ENCODE measurements around the gene ST6GAL2.

ST6GAL2 gene

GRCh38 chr2:106866641-106867040 lies 19.3 kb downstream of the ST6GAL2 start:
- no peak for DNase-seq (ENCODE audit: low read depth in 2 of 3, low spot score in 1 of 3)

- DNase-seq (ENCODE audit: low read depth in 2 of 3, low spot score in 1 of 3) = no peak
These were observed 21.9 kb downstream of the ST6GAL2 start for GRCh38 chr2:106864051-106864450.

GRCh38 chr2:106863387-106863786 lies 22.6 kb downstream of the ST6GAL2 start:
- no peak for DNase-seq (ENCODE audit: low read depth in 2 of 3, low spot score in 1 of 3)

GRCh38 chr2:106859498-106859897 lies 26.5 kb downstream of the ST6GAL2 start:
- no peak for DNase-seq (ENCODE audit: low read depth in 2 of 3, low spot score in 1 of 3)

GRCh38 chr2:106858810-106859209 lies 27.2 kb downstream of the ST6GAL2 start:
- DNase-seq (ENCODE audit: low read depth in 2 of 3, low spot score in 1 of 3) = no peak

- no peak for DNase-seq (ENCODE audit: low read depth in 2 of 3, low spot score in 1 of 3)
These were observed 28.0 kb downstream of the ST6GAL2 start for GRCh38 chr2:106857882-106858478.

- DNase-seq (ENCODE audit: low read depth in 2 of 3, low spot score in 1 of 3) = no peak
These were observed 32.3 kb downstream of the ST6GAL2 start for GRCh38 chr2:106853631-106854030.

- no peak for DNase-seq (ENCODE audit: low read depth in 2 of 3, low spot score in 1 of 3)
These were observed 34.0 kb downstream of the ST6GAL2 start for GRCh38 chr2:106851881-106852501.

GRCh38 chr2:106851087-106851874 lies 34.7 kb downstream of the ST6GAL2 start:
- DNase-seq (ENCODE audit: low read depth in 2 of 3, low spot score in 1 of 3) = no peak

GRCh38 chr2:106849253-106849652 lies 36.7 kb downstream of the ST6GAL2 start:
- no peak for DNase-seq (ENCODE audit: low read depth in 2 of 3, low spot score in 1 of 3)

- no peak for DNase-seq (ENCODE audit: low read depth in 2 of 3, low spot score in 1 of 3)
These were observed 38.6 kb downstream of the ST6GAL2 start for GRCh38 chr2:106847366-106847765.

GRCh38 chr2:106845716-106846115 lies 40.3 kb downstream of the ST6GAL2 start:
- no peak for DNase-seq (ENCODE audit: low read depth in 2 of 3, low spot score in 1 of 3)

GRCh38 chr2:106843910-106844250 lies 42.1 kb downstream of the ST6GAL2 start:
- DNase-seq (ENCODE audit: low read depth in 2 of 3, low spot score in 1 of 3) = no peak

- DNase-seq (ENCODE audit: low read depth in 2 of 3, low spot score in 1 of 3) = no peak
These were observed 42.7 kb downstream of the ST6GAL2 start for GRCh38 chr2:106843001-106843909.

GRCh38 chr2:106841886-106842645 lies 43.9 kb downstream of the ST6GAL2 start:
- no peak for DNase-seq (ENCODE audit: low read depth in 2 of 3, low spot score in 1 of 3)

- no peak for DNase-seq (ENCODE audit: low read depth in 2 of 3, low spot score in 1 of 3)
These were observed 45.1 kb downstream of the ST6GAL2 start for GRCh38 chr2:106840818-106841217.

- DNase-seq (ENCODE audit: low read depth in 2 of 3, low spot score in 1 of 3) = no peak
These were observed 45.9 kb downstream of the ST6GAL2 start for GRCh38 chr2:106839849-106840595.

- DNase-seq (ENCODE audit: low read depth in 2 of 3, low spot score in 1 of 3) = no peak
These were observed 52.7 kb downstream of the ST6GAL2 start for GRCh38 chr2:106833256-106833655.

- DNase-seq (ENCODE audit: low read depth in 2 of 3, low spot score in 1 of 3) = no peak
These were observed 54.0 kb downstream of the ST6GAL2 start for GRCh38 chr2:106831816-106832569.
